ENCODE results near the gene CCM2L.

DNA sequence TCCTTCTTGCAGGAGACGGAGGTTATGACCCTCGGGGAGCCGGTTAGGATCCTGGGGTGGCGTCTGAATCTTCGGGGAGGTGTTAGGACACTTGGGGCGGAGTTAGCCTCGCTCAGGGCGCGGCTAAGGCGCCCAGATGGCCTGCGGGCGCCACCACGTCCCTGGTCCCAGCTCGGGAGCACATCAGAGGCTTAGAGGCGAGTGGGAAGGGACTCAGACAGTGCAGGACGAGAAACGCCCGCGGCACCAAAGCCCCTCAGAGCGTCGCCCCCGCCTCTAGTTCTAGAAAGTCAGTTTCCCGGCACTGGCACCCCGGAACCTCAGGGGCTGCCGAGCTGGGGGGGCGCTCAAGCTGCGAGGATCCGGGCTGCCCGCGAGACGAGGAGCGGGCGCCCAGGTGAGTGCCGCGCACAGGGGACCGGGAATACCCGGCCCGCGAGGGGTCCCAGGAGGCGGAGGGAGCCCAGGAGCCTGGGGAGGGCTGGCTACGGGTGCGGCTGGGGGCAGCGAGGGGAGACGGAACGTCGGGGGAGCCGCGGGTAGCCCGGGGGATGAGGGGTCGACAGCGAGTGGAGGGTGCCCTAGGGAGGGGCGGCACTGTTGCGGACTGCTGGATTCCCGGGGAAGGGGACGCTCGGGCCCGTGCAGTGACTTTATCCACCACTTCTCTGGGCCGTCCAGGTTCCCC is 42.0 kb downstream of the CCM2L start, which contains the start of gene HCK:
- TF ChIP-seq, protein P1, sequence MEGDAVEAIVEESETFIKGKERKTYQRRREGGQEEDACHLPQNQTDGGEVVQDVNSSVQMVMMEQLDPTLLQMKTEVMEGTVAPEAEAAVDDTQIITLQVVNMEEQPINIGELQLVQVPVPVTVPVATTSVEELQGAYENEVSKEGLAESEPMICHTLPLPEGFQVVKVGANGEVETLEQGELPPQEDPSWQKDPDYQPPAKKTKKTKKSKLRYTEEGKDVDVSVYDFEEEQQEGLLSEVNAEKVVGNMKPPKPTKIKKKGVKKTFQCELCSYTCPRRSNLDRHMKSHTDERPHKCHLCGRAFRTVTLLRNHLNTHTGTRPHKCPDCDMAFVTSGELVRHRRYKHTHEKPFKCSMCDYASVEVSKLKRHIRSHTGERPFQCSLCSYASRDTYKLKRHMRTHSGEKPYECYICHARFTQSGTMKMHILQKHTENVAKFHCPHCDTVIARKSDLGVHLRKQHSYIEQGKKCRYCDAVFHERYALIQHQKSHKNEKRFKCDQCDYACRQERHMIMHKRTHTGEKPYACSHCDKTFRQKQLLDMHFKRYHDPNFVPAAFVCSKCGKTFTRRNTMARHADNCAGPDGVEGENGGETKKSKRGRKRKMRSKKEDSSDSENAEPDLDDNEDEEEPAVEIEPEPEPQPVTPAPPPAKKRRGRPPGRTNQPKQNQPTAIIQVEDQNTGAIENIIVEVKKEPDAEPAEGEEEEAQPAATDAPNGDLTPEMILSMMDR (IDR thresholded peaks at IDR 0.05; ENCODE audit: low read depth, low read length, poor library complexity, severe bottlenecking), result peak; percentile 34
- no peak for TF ChIP-seq EZH2phosphoT487 (IDR thresholded peaks at IDR 0.05; ENCODE audit: borderline replicate concordance, low read length)
